Measurements from ENCODE around the gene RPL9. TPM values are rescaled to one million over a fixed set of nuclear protein-coding genes. Genes with fewer than 3 reads are reported as not detected.

The RPL9 gene
- total RNA-seq, 4 donors from 2014 or later: 1,742 to 7,890 (median 5,202) TPM

- peaks cover 0 to 2% (median 0%) of the 10 kb centered on the region in 3 donors for H3K4me1 ChIP-seq
- ATAC-seq: no peak
- no peaks in the 10 kb centered on the region for H3K36me3 ChIP-seq
- TF ChIP-seq EP300 (IDR thresholded peaks at IDR 0.05) (no peak), CTCF (IDR thresholded peaks at IDR 0.05) (no peak), POLR2A (IDR thresholded peaks at IDR 0.05) (no peak)
- no peaks in the 10 kb centered on the region for H3K9me3 ChIP-seq
- H3K27ac ChIP-seq: no peak overlapping the region
- 79 to 100% methylated on average over 1 to 2 of the region's 2 CpGs for WGBS, 2 donors (ENCODE audit: low coverage in 1 of 2)
- H3K27me3 ChIP-seq: no peaks in the 10 kb centered on the region
- no peak overlapping the region for H3K4me3 ChIP-seq
Observed at GRCh38 chr4:39441593-39441992, 17.1 kb downstream of the RPL9 start.

- Histone ChIP-seq H3K4me1 (no peaks in the 10 kb centered on the region), H3K27ac (no peak overlapping the region), H3K27me3 (no peaks in the 10 kb centered on the region), H3K36me3 (no peaks in the 10 kb centered on the region), H3K4me3 (no peak overlapping the region), H3K9me3 (no peaks in the 10 kb centered on the region)
- TF ChIP-seq POLR2AphosphoS5 (IDR thresholded peaks at IDR 0.05) (no peak), EP300 (IDR thresholded peaks at IDR 0.05) (no peak), CTCF (IDR thresholded peaks at IDR 0.05) (no peak), POLR2A (IDR thresholded peaks at IDR 0.05) (no peak)
- 45 to 63% methylated on average over 2 to 6 of the region's 7 CpGs for WGBS, 2 donors (ENCODE audit: low coverage in 1 of 2)
- ATAC-seq: peak; percentile 43
Observed at GRCh38 chr4:39435659-39436563, 22.8 kb downstream of the RPL9 start.

- WGBS, 2 donors (ENCODE audit: low coverage in 1 of 2): 89 to 94% methylated on average over 11 of the region's 11 CpGs
- H3K27me3 ChIP-seq: no peaks in the 10 kb centered on the region
- H3K4me1 ChIP-seq: no peaks in the 10 kb centered on the region
- TF ChIP-seq POLR2AphosphoS5 (IDR thresholded peaks at IDR 0.05) (no peak), EP300 (IDR thresholded peaks at IDR 0.05) (no peak), POLR2A (IDR thresholded peaks at IDR 0.05) (no peak), CTCF (IDR thresholded peaks at IDR 0.05) (no peak)
- ATAC-seq: no peak
- no peaks in the 10 kb centered on the region for H3K9me3 ChIP-seq
- no peaks in the 10 kb centered on the region for H3K36me3 ChIP-seq
- no peak overlapping the region for H3K27ac ChIP-seq
- H3K4me3 ChIP-seq: no peak overlapping the region
Observed at GRCh38 chr4:39433878-39434492, 24.7 kb downstream of the RPL9 start.

- no peaks in the 10 kb centered on the region for H3K27me3 ChIP-seq
- no peaks in the 10 kb centered on the region for H3K9me3 ChIP-seq
- no peaks in the 10 kb centered on the region for H3K36me3 ChIP-seq
- no peak for ATAC-seq
- H3K27ac ChIP-seq: no peak overlapping the region
- no peak overlapping the region for H3K4me3 ChIP-seq
- TF ChIP-seq CTCF (IDR thresholded peaks at IDR 0.05) (no peak), POLR2A (IDR thresholded peaks at IDR 0.05) (no peak), EP300 (IDR thresholded peaks at IDR 0.05) (no peak), POLR2AphosphoS5 (IDR thresholded peaks at IDR 0.05) (no peak)
- WGBS, 2 donors (ENCODE audit: low coverage in 1 of 2): 70 to 79% methylated on average over 4 of the region's 4 CpGs
- no peaks in the 10 kb centered on the region for H3K4me1 ChIP-seq
Observed at GRCh38 chr4:39429476-39430334, 29.0 kb downstream of the RPL9 start.

All from gastroesophageal sphincter (tissue), 4 donors.